ENCODE results near the gene PRR30.
"Not testable (repeated sequence)": the region's sequence is repeated elsewhere in the genome, so short reads cannot be mapped to it uniquely, and the experiment has no call there.

The PRR30 gene
- long read RNA-seq, donor 1: 0 reads
- long read RNA-seq, donor 2: 0 reads
- long read RNA-seq, donor 3: 0 reads
- long read RNA-seq, donor 4: 0 reads
- long read RNA-seq, donor 5: 0 reads
- long read RNA-seq, donor 6: 0 reads
- long read RNA-seq, donor 7: 0 reads
- long read RNA-seq, donor 8: 0 reads

DNA sequence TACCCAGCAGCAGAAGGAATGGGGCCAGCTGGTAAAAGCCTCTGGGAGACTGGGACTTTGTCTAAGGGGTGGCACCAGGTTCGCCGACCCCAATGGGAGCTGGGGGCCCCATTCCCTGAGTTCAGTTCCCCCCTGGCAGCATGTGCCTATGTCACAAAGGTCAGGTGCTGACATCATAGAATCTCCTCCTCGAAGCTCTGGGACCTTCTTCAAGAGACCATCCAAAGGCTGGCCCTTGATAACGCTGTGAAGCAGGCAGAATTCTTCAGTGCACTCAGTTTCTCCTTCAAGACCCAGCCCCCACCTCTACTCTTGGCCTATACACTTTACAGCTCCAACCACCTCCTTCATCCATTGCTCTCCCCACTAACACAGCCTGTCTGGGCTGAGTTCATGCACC is at the start of gene PRR30:
Gene PRR30 (minus strand): TSS at position 101 of the 400 bp plus-strand sequence. CDS start 1,081 bp downstream, outside the sequence.
- no peak for DNase-seq

DNA sequence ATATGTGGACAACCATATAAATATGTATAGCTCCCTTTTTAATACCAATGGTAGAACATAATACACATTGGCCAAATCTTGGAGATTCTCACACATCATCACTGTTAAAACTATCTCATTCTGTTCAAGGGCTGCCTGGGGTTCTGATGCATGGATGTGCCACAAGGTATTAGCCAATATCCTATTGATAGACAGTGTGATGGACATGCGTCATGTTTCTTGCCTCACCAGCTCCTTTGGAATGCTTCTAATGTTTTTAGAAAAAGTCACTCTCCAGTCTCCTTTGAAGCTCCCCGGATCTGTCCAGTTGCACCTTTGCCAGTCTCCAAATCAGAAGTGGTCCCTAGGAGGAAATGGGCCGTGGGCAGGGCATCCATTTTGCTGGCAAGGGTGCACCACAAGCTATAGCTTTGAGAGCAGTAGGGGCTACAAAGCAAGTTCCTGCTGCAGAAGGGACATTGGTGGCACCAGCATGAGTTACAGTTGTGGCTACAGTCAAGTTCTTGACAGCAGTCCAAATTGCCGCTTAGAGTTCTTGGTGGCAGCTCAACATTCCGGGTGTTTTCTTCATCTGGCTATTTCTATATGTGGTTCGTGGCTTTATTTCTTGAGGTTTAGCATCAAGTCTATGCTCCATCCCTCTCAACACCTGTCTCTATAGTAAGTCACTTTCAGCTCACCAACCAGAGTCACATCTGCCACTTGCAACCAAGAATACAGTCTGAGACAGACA is 47.6 kb upstream of the PRR30 start:
- DNase-seq: no peak

DNA sequence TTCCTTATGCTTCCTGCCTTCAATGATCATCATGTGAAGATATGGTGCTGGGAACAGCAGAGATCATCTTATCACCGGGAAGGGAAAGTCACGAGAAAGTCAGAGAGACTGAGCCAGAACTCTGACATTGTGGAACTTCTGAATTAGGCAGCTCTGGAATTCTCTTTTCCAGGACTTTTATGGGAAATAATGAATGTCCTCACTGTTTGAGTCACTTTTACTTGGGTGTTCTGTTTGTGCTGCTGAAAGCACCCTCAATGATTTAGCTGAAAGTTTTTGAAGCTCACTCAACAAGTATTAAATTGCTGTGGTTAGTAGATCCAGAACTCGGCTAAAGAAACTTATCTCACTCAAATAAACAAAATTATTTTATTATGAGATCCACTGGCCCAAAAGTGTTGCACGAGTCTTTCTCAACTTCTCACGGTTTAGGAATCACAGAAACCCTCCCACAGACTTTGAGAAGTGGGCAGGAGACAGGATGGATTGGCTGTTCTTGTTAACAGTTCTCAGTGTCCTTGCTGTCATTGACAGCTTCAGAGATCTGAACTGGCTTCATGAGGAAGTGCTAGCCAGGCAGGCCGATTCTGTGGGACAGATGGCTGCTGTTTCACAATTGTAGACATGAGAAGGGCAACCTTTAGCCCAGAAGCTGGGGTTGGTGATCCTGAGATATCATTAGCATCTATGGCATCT is 46.3 kb upstream of the PRR30 start:
- DNase-seq: no peak

DNA sequence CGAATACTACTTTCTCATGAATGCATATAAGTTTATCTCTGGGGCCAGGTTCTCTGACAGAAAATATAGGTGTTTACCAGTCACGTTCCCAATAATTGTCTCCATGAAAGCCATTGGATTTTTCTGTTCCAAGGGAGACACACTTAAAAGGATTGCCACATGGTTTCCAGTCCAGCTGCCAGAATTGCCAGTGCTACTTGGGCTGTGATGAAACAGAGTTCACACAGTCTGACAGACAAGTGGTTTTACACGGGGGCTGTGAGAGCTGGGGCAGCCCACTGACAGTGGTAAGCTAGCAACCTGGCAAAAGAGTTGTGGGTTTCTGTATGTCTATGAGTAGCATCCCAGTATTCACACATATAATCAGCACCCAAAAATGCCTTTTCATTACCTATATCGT is 44.9 kb upstream of the PRR30 start:
- no peak for DNase-seq

DNA sequence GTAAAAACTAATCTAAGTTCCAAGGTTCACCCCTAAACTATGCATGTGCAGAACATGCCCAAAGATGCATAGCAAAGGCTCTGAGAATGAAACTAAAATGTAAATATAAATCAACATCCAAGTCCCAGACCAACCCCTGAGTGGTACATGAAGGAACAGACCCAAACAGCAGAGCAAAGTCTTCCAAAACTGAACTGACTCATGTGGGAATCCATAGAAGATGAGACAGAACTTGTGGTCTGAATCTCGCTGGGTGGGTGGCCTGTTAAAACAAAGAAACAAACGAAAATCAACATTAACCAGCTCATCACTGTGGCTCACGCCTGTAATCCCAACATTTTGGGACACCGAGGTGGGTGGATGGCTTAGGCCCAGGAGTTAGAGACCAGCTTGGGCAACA is 43.1 kb upstream of the PRR30 start:
- DNase-seq: no peak

DNA sequence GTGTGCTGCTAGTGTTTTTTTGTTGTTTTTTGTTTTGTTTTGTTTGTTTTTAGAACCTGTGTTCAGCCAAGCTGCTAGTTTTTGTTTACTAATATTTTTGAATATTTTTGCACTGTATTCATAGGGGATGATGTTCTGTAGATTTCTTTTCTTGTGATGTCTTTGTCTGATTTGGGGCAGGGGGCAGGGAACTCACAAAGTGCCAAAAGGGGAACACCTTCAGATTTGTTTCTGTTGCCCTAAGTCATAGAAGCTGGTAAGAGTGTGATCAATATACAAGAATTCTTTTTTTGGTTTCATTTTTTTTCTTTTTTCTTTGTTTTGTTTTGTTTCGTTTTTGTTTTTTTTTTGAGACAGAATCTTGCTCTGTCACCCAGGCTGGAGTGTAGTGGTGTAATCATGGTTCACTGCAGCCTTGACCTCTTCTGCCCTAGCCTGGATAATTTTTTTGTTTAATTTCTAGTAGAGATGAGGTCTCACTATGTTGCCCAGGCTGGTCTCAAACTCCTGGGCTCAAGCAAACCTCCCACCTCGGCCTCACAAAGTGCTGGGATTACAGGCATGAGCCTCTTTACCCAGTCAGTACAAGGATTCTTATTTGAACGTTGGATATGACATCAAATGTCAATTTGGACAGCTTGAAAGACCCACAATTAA is 40.3 kb upstream of the PRR30 start:
- DNase-seq: no peak

DNA sequence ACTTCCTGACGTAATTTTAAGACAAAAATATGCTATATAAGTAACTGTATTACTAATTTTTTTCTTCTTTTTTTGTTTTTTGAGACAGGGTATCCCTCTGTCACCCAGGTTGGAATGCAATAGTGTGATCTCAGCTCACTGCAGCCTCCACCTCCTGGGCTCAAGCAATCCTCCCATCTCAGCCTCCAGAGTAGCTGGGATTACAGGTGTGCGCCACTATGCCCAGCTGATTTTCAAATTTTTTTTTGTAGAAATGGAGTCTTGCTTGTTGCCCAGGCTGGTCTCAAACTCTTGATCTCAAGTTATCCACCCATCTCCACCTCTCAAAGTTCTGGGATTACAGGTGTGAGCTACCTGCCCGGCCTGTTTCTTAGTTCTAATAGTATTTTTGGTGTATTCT is 39.3 kb upstream of the PRR30 start:
- DNase-seq: no peak

DNA sequence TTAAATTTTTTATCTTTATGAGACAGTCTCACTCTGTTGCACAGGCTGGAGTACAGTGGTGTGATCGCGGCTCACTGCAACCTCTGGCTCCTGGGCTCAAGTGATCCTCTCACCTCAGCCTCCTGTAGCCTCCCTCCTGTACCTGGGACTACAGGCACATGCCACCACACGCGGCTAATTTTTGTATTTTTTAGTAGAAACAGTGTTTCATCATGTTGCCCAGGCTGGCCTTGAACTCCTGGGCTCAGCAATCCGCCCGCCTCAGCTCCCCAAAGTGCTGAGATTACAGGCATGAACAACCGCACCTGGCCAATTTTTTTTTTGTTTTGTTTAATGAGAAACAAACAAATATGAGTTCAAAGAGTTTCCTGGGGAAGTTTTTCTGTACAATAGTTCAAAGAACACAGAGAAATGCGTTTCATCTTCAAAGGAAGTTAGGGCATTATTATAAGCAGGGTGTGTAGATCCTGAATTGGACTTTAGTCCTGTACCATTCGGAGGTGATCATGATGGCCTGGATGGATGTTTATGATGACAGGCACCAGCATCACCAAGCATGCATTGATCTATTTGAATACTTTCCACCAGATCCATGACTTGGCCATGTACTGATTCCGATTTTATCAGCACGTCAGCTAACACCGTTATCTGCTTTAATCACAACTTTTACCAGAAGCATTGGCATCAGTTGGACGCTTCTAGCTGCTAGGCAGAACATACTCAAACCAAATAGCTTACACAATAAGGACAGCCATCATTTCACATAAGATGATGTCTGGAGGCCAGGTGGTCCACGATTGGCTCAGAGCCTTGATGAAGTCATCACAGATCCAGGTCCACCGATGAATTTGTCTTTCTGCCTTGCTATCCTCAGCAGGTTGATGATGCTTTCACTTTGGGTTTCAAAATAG is 38.5 kb upstream of the PRR30 start:
- DNase-seq: no peak

DNA sequence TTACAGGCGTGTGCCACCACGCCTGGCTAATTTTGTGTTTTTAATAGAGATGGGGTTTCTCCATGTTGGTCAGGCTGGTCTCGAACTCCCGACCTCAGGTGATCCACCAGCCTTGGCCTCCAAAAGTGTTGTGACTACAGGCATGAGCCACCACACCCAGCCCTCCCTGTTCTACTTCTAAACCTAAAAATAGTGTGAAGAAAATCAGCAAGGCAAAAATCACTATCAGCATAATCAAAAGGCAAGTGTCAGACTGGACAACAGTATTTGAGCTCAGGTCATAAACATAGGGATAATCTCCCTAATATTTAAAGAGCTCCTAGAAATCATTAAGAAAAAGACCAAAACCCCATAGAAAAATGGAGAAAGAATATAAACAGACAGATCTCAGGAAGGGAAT is 36.6 kb upstream of the PRR30 start:
- not testable (repeated sequence) for DNase-seq

DNA sequence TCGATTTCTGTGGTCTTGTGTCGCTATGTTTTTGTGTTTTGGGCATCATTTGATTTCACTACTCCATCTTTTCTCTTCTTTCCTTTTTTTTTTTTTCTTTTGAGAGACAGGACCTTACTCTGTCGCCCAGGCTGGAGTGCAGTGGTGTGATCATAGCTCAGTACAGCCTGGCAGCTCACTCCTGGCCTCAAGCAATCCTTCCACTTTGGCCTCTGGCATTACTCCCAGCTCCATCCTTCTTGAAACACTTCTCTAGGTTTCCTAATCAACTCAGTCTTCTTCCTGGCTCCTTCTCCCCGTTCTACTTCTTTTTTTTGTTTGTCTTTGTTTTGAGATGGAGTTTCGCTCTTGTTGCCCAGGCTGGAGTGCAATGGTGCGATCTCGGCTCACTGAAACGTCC is 36.1 kb upstream of the PRR30 start:
- DNase-seq: no peak

DNA sequence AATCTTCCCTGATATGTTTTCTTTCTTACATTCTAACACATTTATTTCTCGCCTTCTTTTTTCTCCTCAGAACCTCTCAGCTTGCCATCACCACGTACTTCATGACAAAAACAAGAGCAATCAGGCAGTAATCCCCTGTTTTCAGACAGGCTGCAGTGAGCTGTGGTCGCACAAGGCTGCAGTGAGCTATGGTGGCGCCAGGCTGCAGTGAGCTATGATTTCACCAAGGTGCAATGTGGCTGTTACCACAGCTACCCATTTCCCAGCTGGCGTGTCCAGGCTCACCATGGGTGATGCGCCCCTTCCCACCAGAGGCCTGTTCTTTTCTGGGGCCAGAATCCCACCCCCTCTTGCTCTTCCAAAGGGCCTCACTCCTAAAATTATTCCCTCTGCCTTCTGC is 35.4 kb upstream of the PRR30 start:
- no peak for DNase-seq

DNA sequence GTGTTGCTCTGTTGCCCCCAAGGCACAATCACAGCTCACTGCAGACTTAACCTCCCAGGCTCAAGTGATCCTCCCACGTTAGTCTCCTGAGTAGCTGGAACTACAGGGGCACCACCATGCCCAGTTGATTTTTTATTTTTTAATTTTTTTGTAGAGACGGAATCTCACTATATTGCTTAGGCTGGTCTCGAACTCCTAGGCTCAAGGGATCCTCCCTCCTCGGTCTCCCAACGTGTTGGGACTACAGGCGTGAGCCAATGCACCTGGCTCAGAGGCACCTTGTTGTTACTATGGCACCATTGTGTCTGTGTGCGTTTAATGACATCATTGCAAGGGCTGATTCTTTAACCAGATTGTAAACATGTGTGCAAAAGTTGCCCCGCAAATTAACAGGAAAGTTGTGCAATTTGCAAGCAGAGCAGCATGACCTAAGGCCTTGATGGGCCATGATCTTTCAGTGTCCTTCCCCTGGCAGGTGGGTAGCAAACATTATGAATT is 32.2 kb upstream of the PRR30 start:
- no peak for DNase-seq

DNA sequence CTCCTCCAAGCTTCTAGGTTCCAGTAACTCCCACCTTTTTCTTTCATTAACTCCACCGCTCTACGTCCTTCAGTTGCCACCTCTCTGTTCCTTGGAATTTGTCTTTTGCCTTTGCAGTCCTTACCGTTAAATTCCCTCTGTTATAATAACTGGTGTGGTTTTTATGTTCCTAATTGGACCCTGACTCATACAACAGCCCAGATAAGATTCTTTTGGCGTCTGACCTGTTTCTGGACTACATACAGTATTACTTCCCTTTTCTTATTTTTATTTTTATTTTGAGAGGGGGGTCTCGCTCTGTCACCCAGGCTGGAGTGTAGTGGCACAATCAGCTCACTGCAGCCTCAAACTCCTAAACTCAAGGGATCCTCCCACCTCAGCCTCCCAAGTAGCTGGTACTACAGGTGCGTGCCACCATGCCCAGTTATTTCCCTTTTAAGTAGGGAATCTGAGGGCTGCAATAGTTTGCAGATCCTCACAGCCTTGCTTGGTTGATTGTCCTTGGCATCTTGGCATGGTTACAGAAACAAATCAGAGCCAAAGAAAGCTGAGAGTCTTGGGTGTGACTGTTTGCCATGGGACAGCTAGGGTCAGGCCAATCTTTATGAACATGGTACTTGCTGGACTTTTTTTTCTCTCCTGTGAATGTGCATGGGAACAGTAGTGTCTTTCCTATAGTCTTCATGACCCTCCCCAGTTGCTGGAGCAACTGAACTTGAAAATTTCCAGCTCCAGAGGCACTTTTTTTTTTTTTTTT is 31.5 kb upstream of the PRR30 start:
- no peak for DNase-seq

DNA sequence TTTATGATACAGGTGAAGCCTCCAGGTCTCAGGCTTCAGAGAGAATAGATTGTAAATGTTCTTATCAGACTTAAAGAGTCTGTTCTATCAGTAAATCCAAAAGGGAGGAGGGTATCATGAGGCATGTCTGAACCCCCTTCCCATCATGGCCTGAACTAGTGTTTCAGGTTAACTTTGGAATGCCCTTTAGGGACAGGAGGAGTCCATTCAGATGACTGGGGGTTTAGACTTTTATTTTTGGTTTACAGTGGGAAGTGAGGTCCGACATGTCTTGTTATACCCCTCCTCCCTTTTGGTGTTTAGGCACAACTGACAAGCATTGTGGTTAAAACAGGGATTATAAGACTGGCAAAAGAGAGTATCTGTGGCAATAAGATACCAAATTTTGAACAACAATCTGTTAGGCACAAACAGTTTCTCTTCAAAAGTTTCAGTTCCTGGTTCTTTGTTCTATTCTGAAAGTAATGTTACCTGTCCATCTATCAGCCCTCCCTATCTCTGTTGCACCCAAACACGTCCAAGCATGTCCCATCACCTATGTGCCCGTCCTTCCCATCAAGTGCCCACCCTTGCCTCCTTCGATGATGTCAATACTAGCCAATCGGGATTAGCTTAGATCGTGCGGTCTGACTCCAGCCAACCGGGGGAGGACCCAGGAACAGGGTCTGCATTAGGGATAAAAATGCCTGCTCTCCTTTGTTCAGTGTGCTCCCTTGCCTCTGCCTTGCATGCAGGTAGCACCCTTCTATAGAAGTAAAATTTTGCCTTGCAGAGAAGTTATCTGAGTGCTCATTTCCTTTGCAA is 26.0 kb upstream of the PRR30 start:
- DNase-seq: no peak

DNA sequence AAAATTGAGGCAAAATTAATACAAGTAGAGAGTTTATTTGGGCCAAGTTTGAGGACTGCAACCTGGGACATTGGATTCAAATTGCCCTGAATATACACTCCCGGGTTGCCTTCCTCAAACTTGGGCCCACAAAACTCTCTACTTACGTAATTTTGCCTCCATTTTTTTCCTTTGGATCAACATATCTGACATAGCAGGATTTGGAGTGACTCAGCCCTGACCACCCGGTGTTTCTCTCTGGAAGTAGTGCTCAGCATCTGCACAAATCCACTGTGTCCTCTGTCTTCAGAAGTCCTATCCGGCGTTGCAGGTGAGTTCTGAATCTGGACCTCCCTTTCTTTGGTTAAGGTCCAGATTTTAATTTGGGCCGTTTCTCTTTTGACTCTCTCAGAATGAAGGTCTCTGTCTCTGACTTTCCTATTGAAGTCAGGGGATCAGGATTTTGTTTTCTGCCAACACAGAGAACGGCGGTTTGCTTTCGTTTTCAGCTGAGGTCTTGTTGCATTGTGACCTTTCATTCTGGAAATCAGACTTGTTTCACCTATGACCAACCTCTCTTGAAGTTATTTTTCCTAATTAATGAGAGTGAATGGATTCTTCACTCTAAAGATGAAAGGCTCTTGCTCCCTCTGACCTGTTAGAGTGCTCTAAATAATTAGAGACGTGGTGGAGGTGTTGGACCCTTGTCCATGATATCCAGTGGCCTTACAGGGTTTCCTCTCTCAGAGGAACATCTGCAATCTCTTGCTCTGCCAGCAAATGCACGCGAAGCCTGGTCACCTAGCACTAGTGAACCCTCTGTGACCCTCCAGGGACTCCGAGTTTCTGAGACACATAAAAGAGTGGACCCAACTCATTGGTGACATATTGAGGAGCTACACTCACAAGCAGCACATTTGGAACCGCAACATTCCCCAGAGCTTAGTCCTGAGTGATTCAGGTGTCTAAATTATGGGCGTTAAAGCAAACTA is 23.2 kb upstream of the PRR30 start:
- no peak for DNase-seq

DNA sequence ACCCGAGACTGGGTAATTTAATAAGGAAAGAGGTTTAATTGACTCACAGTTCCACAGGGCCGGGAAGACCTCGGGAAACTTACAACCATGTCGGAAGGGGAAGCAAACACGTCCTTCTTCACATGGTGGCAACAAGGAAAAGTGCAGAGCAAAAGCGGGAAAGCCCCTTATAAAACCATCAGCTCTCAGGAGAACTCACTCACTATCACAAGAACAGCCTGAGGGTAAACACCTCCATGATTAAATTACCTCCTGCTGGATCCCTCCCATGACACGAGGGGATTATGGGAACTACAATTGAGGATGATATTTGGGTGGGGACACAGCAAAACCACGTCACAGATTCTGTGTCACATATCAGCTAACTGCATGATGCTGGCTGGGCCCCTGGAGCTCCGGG is 21.0 kb upstream of the PRR30 start:
- no peak for DNase-seq

DNA sequence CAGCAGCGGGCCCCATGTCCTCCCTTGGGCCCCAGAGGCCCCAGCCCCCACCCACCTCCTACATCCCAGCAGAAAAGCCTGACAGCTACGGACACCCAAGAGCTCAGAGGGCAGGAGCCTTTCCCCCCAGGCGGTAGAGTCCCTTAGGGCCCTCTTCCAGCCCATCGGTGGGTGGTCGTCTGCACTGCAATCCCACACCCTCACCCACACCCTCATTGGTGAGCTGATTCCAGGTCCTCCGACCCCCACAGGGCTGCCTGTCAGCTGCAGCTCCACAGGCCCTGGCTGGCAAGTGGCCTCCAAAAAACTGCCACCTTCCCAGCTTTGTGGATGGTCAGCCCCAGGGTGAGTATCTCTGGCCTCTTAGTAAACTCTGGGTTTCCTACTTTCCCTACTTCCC is 20.1 kb upstream of the PRR30 start:
- no peak for DNase-seq

DNA sequence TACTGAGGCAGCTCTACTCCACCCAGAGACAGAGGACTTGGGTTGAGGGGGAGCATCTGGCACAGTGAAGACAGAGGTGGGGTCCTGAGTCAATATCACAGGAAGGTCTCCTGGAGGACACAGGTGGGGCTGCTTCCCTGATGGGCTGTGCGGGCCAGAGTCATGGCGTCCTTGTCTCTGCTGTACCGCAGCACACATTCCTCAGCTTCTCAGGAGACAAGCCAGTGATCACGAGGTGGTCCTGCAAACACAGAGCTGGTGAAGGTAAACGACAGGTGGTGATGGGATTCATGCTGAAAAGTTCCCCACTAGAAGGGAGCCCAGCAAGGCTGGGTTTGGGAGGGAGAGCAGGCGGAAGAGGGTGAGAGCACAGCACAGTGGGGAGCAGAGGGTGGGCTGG is 19.3 kb upstream of the PRR30 start:
- no peak for DNase-seq

DNA sequence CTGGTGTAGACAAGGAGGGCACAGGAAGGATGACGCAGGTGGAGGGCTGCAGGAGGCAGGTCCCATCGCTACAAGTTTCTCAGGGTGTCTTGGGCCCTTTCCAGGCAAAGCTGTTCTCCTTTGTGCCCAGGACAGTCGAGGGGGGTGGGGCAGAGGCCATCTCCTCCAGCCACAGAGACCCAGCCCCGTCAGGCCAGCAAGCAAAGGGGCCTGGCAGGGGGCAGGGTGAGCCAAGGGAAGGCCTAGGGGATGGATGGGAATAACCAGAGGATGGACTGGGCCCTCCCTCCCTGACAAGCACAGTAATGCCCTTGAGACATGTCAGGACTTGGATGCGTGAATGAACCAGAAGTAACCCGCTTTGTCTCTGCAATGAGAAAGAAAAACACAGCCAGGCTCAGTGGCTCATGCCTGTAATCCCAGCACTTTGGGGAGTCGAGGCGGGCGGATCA is 15.9 kb upstream of the PRR30 start:
- no peak for DNase-seq
